GM12878 (cell line): ENCODE measurements around the gene ULBP3. TPM values are rescaled to one million over a fixed set of nuclear protein-coding genes. Genes with fewer than 3 reads are reported as not detected.

Source experiments
- ATAC-seq: fragments of 200-7000 bp; cut with Tn5 transposase; 3 replicates; pipeline ENCODE4 v1.9.1; 2020; ENCODE audit warnings: mild to moderate bottlenecking, moderate library complexity
- BruUV-seq: library from RNA; stranded (reverse); fragments of 400-500 nt; replicated peaks from 2 replicates; lab custom pipeline; 2021; lab: Mats Ljungman, UMichigan
- CTCF ChIA-PET: fragments of 300-600 bp; sonication (Branson Sonifier 250); formaldehyde crosslinking; extraction: SDS; loops from one replicate; lab custom pipeline; 2021; ENCODE audit warnings: inconsistent platforms; lab: Yijun Ruan, JAX
- POLR2A ChIA-PET: fragments of 350-600 bp; formaldehyde crosslinking; extraction: SDS; loops from one replicate; lab custom pipeline; 2021; ENCODE audit warnings: inconsistent platforms; lab: Charles Lee
- RAD21 ChIA-PET: fragments of 300-600 bp; sonication (Branson Sonifier 250); formaldehyde crosslinking; loops from one replicate; lab custom pipeline; 2023; ENCODE audit warnings: antibody characterized with exemption; ENCODE audit not compliant: unreplicated experiment; lab: Charles Lee
- SMC1A ChIA-PET: fragments of 300-600 bp; sonication (Branson Sonifier 250); formaldehyde crosslinking; loops from one replicate; lab custom pipeline; 2023; ENCODE audit not compliant: unreplicated experiment, uncharacterized antibody; lab: Charles Lee
- DNase-seq: peaks from one replicate; pipeline ENCODE4 v3.0.0-alpha.2; 2011; ENCODE audit warnings: low read depth, low spot score
- FAIRE-seq: peaks from 3 replicates; lab custom pipeline; 2011; peaks lifted over from hg19 to GRCh38; lab: Jason Lieb, UNC
- H2AFZ ChIP-seq: 2 replicates; pipeline ENCODE4 v1.6.0; 2011; ENCODE audit warnings: low read depth, low read length, control low read depth; ENCODE audit not compliant: control insufficient read depth
- H3K27ac ChIP-seq: 2 replicates; pipeline ENCODE4 v1.5.1; 2011; ENCODE audit warnings: control low read depth; ENCODE audit not compliant: control insufficient read depth, insufficient read depth
- H3K27me3 ChIP-seq, 2 experiments: replicated peaks in 1 of 2; 2 replicates each; pipeline versions ENCODE4 v1.6.0 to v1.6.1; 2011; ENCODE audit warnings: low read length in 1 of 2; ENCODE audit not compliant: control insufficient read depth in 2 of 2, insufficient read depth in 2 of 2
- H3K36me3 ChIP-seq, 2 experiments: 2 replicates each; pipeline ENCODE4 v1.5.1; 2011; ENCODE audit warnings: low read length in 1 of 2; ENCODE audit not compliant: control insufficient read depth in 2 of 2, insufficient read depth in 2 of 2
- H3K4me1 ChIP-seq: 2 replicates; pipeline ENCODE4 v1.6.1; 2011; ENCODE audit warnings: mild to moderate bottlenecking, low read length, moderate library complexity, mixed read lengths; ENCODE audit not compliant: control insufficient read depth, insufficient read depth
- H3K4me2 ChIP-seq: 2 replicates; pipeline ENCODE4 v1.6.0; 2011; ENCODE audit warnings: control low read depth; ENCODE audit not compliant: control insufficient read depth, insufficient read depth
- H3K4me3 ChIP-seq: fragments of 200-600 bp; sonication (generic); 2 replicates; pipeline ENCODE4 v1.5.1; 2016
- H3K79me2 ChIP-seq: 2 replicates; pipeline ENCODE4 v1.6.0; 2011; ENCODE audit warnings: low read length; ENCODE audit not compliant: control insufficient read depth, insufficient read depth
- H3K9ac ChIP-seq: 2 replicates; pipeline ENCODE4 v1.8.0; 2011; ENCODE audit warnings: low read length, control low read depth, mixed read lengths; ENCODE audit not compliant: control insufficient read depth, insufficient read depth
- H3K9me3 ChIP-seq: replicated peaks from 3 replicates; pipeline ENCODE4 v1.5.1; 2011; ENCODE audit warnings: mild to moderate bottlenecking, low read length; ENCODE audit not compliant: control insufficient read depth, insufficient read depth
- H4K20me1 ChIP-seq: 2 replicates; pipeline ENCODE4 v1.6.0; 2011; ENCODE audit not compliant: control insufficient read depth, insufficient read depth
- BACH1 ChIP-seq: fragments of 450-650 bp; IDR thresholded peaks from 2 replicates; pipeline ENCODE4 v1.6.1; 2017; ENCODE audit warnings: mild to moderate bottlenecking, borderline replicate concordance
- EGR1 ChIP-seq, 2 experiments: IDR thresholded peaks; 1 replicate in 1 of 2; 2 replicates in 1 of 2; pipeline ENCODE4 v1.6.1; 2011 to 2012; ENCODE audit warnings: low read depth in 2 of 2, low read length in 2 of 2, borderline replicate concordance in 1 of 2, mild to moderate bottlenecking in 1 of 2, moderate library complexity in 1 of 2
- ELK1 ChIP-seq: IDR thresholded peaks from 2 replicates; pipeline ENCODE4 v1.6.1; 2012; ENCODE audit warnings: low read depth, low read length, improper control_type of control experiment
- HSF1 ChIP-seq: fragments of 150-350 bp; IDR thresholded peaks from 2 replicates; pipeline ENCODE4 v1.6.1; 2014; ENCODE audit warnings: mild to moderate bottlenecking, low read depth, low read length
- KAT2A ChIP-seq: conservative IDR thresholded peaks from 2 replicates; pipeline ENCODE4 v1.6.1; 2011; ENCODE audit warnings: low read depth, low read length; ENCODE audit not compliant: control insufficient read depth
- MEF2A ChIP-seq: IDR thresholded peaks from 2 replicates; pipeline ENCODE4 v1.6.1; 2011; ENCODE audit warnings: low read depth, mild to moderate bottlenecking, low read length, moderate library complexity; ENCODE audit not compliant: insufficient read depth
- MTA2 ChIP-seq: fragments of 450-650 bp; IDR thresholded peaks from 2 replicates; pipeline ENCODE4 v1.6.1; 2016; ENCODE audit warnings: low read depth, mild to moderate bottlenecking, moderate library complexity
- MYC ChIP-seq: IDR thresholded peaks from 2 replicates; pipeline ENCODE4 v1.6.1; 2011; ENCODE audit warnings: mild to moderate bottlenecking, low read length, moderate library complexity, inconsistent platforms; ENCODE audit not compliant: insufficient read depth, insufficient replicate concordance, insufficient read length, severe bottlenecking
- NR2F1 ChIP-seq: fragments of 450-650 bp; conservative IDR thresholded peaks from 2 replicates; pipeline ENCODE4 v1.6.1; 2017; ENCODE audit warnings: mild to moderate bottlenecking
- PBX3 ChIP-seq: IDR thresholded peaks from 2 replicates; pipeline ENCODE4 v1.6.1; 2011; ENCODE audit warnings: mild to moderate bottlenecking, low read depth, low read length, moderate library complexity; ENCODE audit not compliant: insufficient replicate concordance
- POLR2AphosphoS5 ChIP-seq: IDR thresholded peaks from 2 replicates; pipeline ENCODE4 v1.6.1; 2011; ENCODE audit warnings: mild to moderate bottlenecking, low read length, inconsistent platforms
- RAD51 ChIP-seq: fragments of 450-650 bp; IDR thresholded peaks from 2 replicates; pipeline ENCODE4 v1.6.1; 2016; ENCODE audit warnings: moderate library complexity, mild to moderate bottlenecking, inconsistent platforms
- SMAD1 ChIP-seq: fragments of 450-650 bp; IDR thresholded peaks from 2 replicates; pipeline ENCODE4 v1.6.1; 2018; ENCODE audit warnings: mild to moderate bottlenecking, low read depth; ENCODE audit not compliant: partially characterized antibody
- SPI1 ChIP-seq: IDR thresholded peaks from 2 replicates; pipeline ENCODE4 v1.6.1; 2011; ENCODE audit warnings: low read depth, mild to moderate bottlenecking, low read length, moderate library complexity, borderline replicate concordance; ENCODE audit not compliant: insufficient read depth
- ZBTB33 ChIP-seq: fragments of 450-650 bp; IDR thresholded peaks from 2 replicates; pipeline ENCODE4 v1.6.1; 2017; ENCODE audit warnings: mild to moderate bottlenecking
- ZNF622 ChIP-seq: fragments of 450-650 bp; IDR thresholded peaks from 2 replicates; pipeline ENCODE4 v1.6.1; 2017; ENCODE audit warnings: mild to moderate bottlenecking, inconsistent platforms
- WGBS: methylation state at CpG from one replicate; pipeline ENCODE4 v1.1.6; 2016; ENCODE audit warnings: low lambda C conversion rate; ENCODE audit not compliant: insufficient replicate concordance, insufficient coverage; ENCODE audit errors: missing lambda C conversion rate; 5-methylcytosine and 5-hydroxymethylcytosine counted together
- in situ Hi-C: fragments of 300-500 bp; cut with MboI; formaldehyde crosslinking; loops from 9 replicates; pipeline ENCODE4 v1.14.3; 2018; ENCODE audit warnings: mixed read lengths
- intact Hi-C: fragments of 100-400 bp; cut with micrococcal nuclease; formaldehyde crosslinking; loops from one replicate; pipeline ENCODE4 v1.14.2; 2022; ENCODE audit not compliant: unreplicated experiment
- polyA plus RNA-seq, 11 experiments: library from polyadenylated mRNA; depleted of rRNA in 4 of 11; unstranded in 6 of 11; stranded (reverse) in 5 of 11; fragments of >200 nt; fragmentation: Nextera tagmentation in 4 of 11; fragmentation: Illumina TruSeq in 1 of 11; extraction: Ambion mirVana in 4 of 11; extraction: Trizol in 1 of 11; gene quantifications; 1 replicate in 1 of 11; 2 replicates in 10 of 11; pipeline versions ENCODE4 v1.2.1 to v1.2.3, GENCODE V29; 2011 to 2016; ENCODE audit warnings: inconsistent platforms in 2 of 11, missing spikeins in 2 of 11, low read depth in 1 of 11
- total RNA-seq, 4 experiments: library from RNA; depleted of rRNA in 3 of 4; stranded (reverse); fragments of >200 nt in 3 of 4; fragmentation: Illumina TruSeq in 1 of 4; extraction: Trizol in 1 of 4; gene quantifications; 2 replicates each; pipeline versions ENCODE4 v1.2.1 to v1.2.3, GENCODE V29; 2013 to 2021

The ULBP3 gene
- total and polyA plus RNA-seq, 10 of the 15 experiments (the other 5 are each of a cell fraction or from before 2014, with no cell fraction given), result 0.08 to 0.16 TPM; not detected in 8

- RAD21 ChIA-PET, result no interaction called here
- DNase-seq, result no peak
- TF ChIP-seq NR2F1 (no peak), SMAD1 (no peak), ZBTB33 (no peak), MYC (no peak), EGR1 (IDR thresholded peaks at IDR 0.05; ENCODE audit: borderline replicate concordance in 1 of 2, low read depth in 2 of 2, low read length in 2 of 2) (no peak), PBX3 (no peak), KAT2A (no peak), MEF2A (no peak), ZNF622 (no peak), RAD51 (no peak), ELK1 (no peak), SPI1 (no peak), MTA2 (no peak), BACH1 (no peak), POLR2AphosphoS5 (no peak), HSF1 (no peak)
These were observed 39.6 kb downstream of the ULBP3 start for GRCh38 chr6:150029276-150029675.

More at GRCh38 chr6:150029276-150029675, 39.6 kb downstream of the ULBP3 start:
- WGBS, result 52% methylated on average over 7 of the region's 7 CpGs
- POLR2A ChIA-PET, result no interaction called here
- Histone ChIP-seq H4K20me1 (no peaks in the 10 kb centered on the region), H3K27ac (no peak overlapping the region), H3K9ac (no peak overlapping the region), H3K9me3 (no peaks in the 10 kb centered on the region), H3K4me3 (no peak overlapping the region), H3K4me2 (no peak overlapping the region), H2AFZ (no peak overlapping the region), H3K27me3 (peaks cover 0 to 17% of the 10 kb centered on the region in 2 experiments; a peak in 3 of 4 replicates), H3K36me3 (no peaks in the 10 kb centered on the region), H3K79me2 (no peaks in the 10 kb centered on the region), H3K4me1 (no peaks in the 10 kb centered on the region; the same call in 1 of the 2 replicates)
- no peak for ATAC-seq
- CTCF ChIA-PET, result interaction anchor here (1.2 kb wide), 1 partner anchor 42 kb away, joined by 4 read pairs; no protein-coding TSS in a partner anchor
- in situ Hi-C loops (no loop called here), intact Hi-C loops (no loop called here)
- no peak for FAIRE-seq
- SMC1A ChIA-PET, result no interaction called here
- BruUV-seq, result no TSS peak
